H9 (cell line): Measurements from ENCODE around the gene TNMD. TPM values are rescaled to one million over a fixed set of nuclear protein-coding genes. Genes with fewer than 3 reads are reported as not detected.

Experiments used
- DNase-seq: peaks from one replicate; pipeline ENCODE4 v3.0.0-alpha.2; 2017
- H2AFZ ChIP-seq: one replicate; pipeline ENCODE4 v1.6.1; 2013; ENCODE audit warnings: mild to moderate bottlenecking, low read length, control low read depth, moderate library complexity
- H2AK5ac ChIP-seq: 2 replicates; pipeline ENCODE4 v1.6.1; 2013; ENCODE audit warnings: low read length, control low read depth, mixed read lengths; ENCODE audit not compliant: insufficient read length
- H2BK120ac ChIP-seq: one replicate; pipeline ENCODE4 v1.6.1; 2013; ENCODE audit warnings: low read depth, mild to moderate bottlenecking, low read length, control low read depth, inconsistent platforms; ENCODE audit not compliant: poor library complexity, severe bottlenecking
- H2BK12ac ChIP-seq: 2 replicates; pipeline ENCODE4 v1.6.1; 2013; ENCODE audit warnings: low read length, control low read depth, mixed read lengths, low read depth; ENCODE audit not compliant: insufficient read length
- H2BK15ac ChIP-seq: 2 replicates; pipeline ENCODE4 v1.6.1; 2013; ENCODE audit warnings: low read depth, low read length, control low read depth
- H2BK20ac ChIP-seq: one replicate; pipeline ENCODE4 v1.6.1; 2013; ENCODE audit warnings: low read depth, mild to moderate bottlenecking, low read length, control low read depth, inconsistent platforms; ENCODE audit not compliant: poor library complexity, severe bottlenecking
- H2BK5ac ChIP-seq: 2 replicates; pipeline ENCODE4 v1.6.1; 2013; ENCODE audit warnings: low read length, control low read depth, mixed read lengths; ENCODE audit not compliant: insufficient read length
- H3K14ac ChIP-seq: 2 replicates; pipeline ENCODE4 v1.6.1; 2013; ENCODE audit warnings: low read length, control low read depth; ENCODE audit not compliant: insufficient read depth
- H3K18ac ChIP-seq: 2 replicates; pipeline ENCODE4 v1.6.1; 2013; ENCODE audit warnings: low read depth, mild to moderate bottlenecking, mixed read lengths, low read length, control low read depth; ENCODE audit not compliant: insufficient read length
- H3K23ac ChIP-seq: 2 replicates; pipeline ENCODE4 v1.6.1; 2013; ENCODE audit warnings: low read length, control low read depth, mixed read lengths, low read depth; ENCODE audit not compliant: insufficient read length
- H3K23me2 ChIP-seq: 2 replicates; pipeline ENCODE4 v1.6.1; 2013; ENCODE audit warnings: low read depth, mild to moderate bottlenecking, mixed read lengths, low read length, control low read depth; ENCODE audit not compliant: insufficient read length, poor library complexity, severe bottlenecking
- H3K27ac ChIP-seq: 2 replicates; pipeline ENCODE4 v1.5.1; 2013; ENCODE audit warnings: low read length, control low read depth, mixed read lengths, low read depth; ENCODE audit not compliant: insufficient read length
- H3K27me3 ChIP-seq: 2 replicates; pipeline ENCODE4 v1.6.1; 2013; ENCODE audit warnings: low read length, control low read depth, inconsistent platforms; ENCODE audit not compliant: insufficient read depth
- H3K4ac ChIP-seq: 2 replicates; pipeline ENCODE4 v1.6.1; 2013; ENCODE audit warnings: low read depth, mild to moderate bottlenecking, control low read depth, inconsistent platforms, low read length, moderate library complexity
- H3K4me1 ChIP-seq: 2 replicates; pipeline ENCODE4 v1.6.1; 2013; ENCODE audit warnings: low read length, control low read depth, inconsistent platforms; ENCODE audit not compliant: insufficient read depth
- H3K4me2 ChIP-seq: 2 replicates; pipeline ENCODE4 v1.6.1; 2013; ENCODE audit warnings: low read length, control low read depth, mixed read lengths; ENCODE audit not compliant: insufficient read length, insufficient read depth
- H3K56ac ChIP-seq: 2 replicates; pipeline ENCODE4 v1.6.1; 2013; ENCODE audit warnings: low read depth, mild to moderate bottlenecking, mixed read lengths, low read length, control low read depth; ENCODE audit not compliant: insufficient read length
- H3K79me1 ChIP-seq: 2 replicates; pipeline ENCODE4 v1.6.1; 2013; ENCODE audit warnings: low read depth, mild to moderate bottlenecking, moderate library complexity, low read length, control low read depth, inconsistent platforms; ENCODE audit not compliant: insufficient read depth, poor library complexity, severe bottlenecking
- H3K79me2 ChIP-seq: 2 replicates; pipeline ENCODE4 v1.6.1; 2013; ENCODE audit warnings: low read length, control low read depth, inconsistent platforms; ENCODE audit not compliant: insufficient read depth
- H3K9ac ChIP-seq: 2 replicates; pipeline ENCODE4 v1.6.1; 2013; ENCODE audit warnings: low read length, control low read depth, mixed read lengths; ENCODE audit not compliant: insufficient read length; ENCODE audit errors: extremely low read depth
- H3K9me3 ChIP-seq: one replicate; pipeline ENCODE4 v1.6.1; 2013; ENCODE audit warnings: low read depth, low read length, inconsistent platforms; ENCODE audit not compliant: control insufficient read depth
- H3T11ph ChIP-seq: one replicate; pipeline ENCODE4 v1.6.1; 2013; ENCODE audit warnings: mild to moderate bottlenecking, low read length, control low read depth, inconsistent platforms
- H4K20me1 ChIP-seq: one replicate; pipeline ENCODE4 v1.6.1; 2013; ENCODE audit not compliant: control insufficient read depth, insufficient read length, insufficient read depth
- H4K5ac ChIP-seq: 2 replicates; pipeline ENCODE4 v1.6.1; 2013; ENCODE audit warnings: low read depth, mild to moderate bottlenecking, mixed read lengths, low read length, control low read depth; ENCODE audit not compliant: insufficient read length
- H4K8ac ChIP-seq: replicated peaks from 2 replicates; pipeline ENCODE4 v1.6.1; 2013; ENCODE audit warnings: low read length, control low read depth, mixed read lengths, low read depth; ENCODE audit not compliant: insufficient read length
- H4K91ac ChIP-seq: 2 replicates; pipeline ENCODE4 v1.6.1; 2013; ENCODE audit warnings: low read depth, mild to moderate bottlenecking, moderate library complexity, mixed read lengths, low read length, control low read depth; ENCODE audit not compliant: insufficient read length
- H3K27ac Mint-ChIP-seq, 3 experiments: 2 replicates in 2 of 3; 3 replicates in 1 of 3; pipeline ENCODE4 v1.8.0; 2020 to 2021; ENCODE audit warnings: mixed read lengths in 3 of 3, mild to moderate bottlenecking in 1 of 3, moderate library complexity in 1 of 3
- H3K27me3 Mint-ChIP-seq: 2 replicates; pipeline ENCODE4 v1.8.0; 2021; ENCODE audit warnings: low read depth, mild to moderate bottlenecking, moderate library complexity, mixed read lengths
- H3K36me3 Mint-ChIP-seq, 3 experiments: 2 replicates in 2 of 3; 3 replicates in 1 of 3; pipeline ENCODE4 v1.8.0; 2020 to 2021; ENCODE audit warnings: low read depth in 3 of 3, mixed read lengths in 3 of 3; ENCODE audit not compliant: insufficient read depth in 1 of 3
- H3K4me1 Mint-ChIP-seq, 2 experiments: 2 replicates each; pipeline ENCODE4 v1.8.0; 2020; ENCODE audit warnings: mixed read lengths in 2 of 2
- H3K4me3 Mint-ChIP-seq, 2 experiments: 2 replicates in 1 of 2; 3 replicates in 1 of 2; pipeline ENCODE4 v1.8.0; 2020 to 2021; ENCODE audit warnings: mild to moderate bottlenecking in 2 of 2, mixed read lengths in 2 of 2, moderate library complexity in 1 of 2
- H3K9me3 Mint-ChIP-seq, 2 experiments: 2 replicates in 1 of 2; 3 replicates in 1 of 2; pipeline ENCODE4 v1.8.0; 2020; ENCODE audit warnings: mild to moderate bottlenecking in 2 of 2, mixed read lengths in 2 of 2, moderate library complexity in 1 of 2
- CTCF ChIP-seq: fragments of 200-600 bp; sonication (generic); conservative IDR thresholded peaks from 3 replicates; pipeline ENCODE4 v1.8.0; 2021; ENCODE audit warnings: antibody characterized with exemption, mild to moderate bottlenecking
- WGBS: extraction: QIAGEN DNeasy Blood & Tissue Kit; methylation state at CpG from one replicate; pipeline ENCODE4 v1.1.7; 2013; ENCODE audit warnings: missing lambda C conversion rate, low lambda C conversion rate, mixed read lengths; ENCODE audit not compliant: insufficient read length; ENCODE audit errors: extremely low coverage; 5-methylcytosine and 5-hydroxymethylcytosine counted together
- total RNA-seq: library from RNA; stranded (reverse); gene quantifications from 2 replicates; pipeline ENCODE4 v1.2.1, GENCODE V29; 2021

The TNMD gene
- total RNA-seq, 1 experiment from 2014 or later = 1.7 TPM

GRCh38 chrX:100647095-100647494, 62.4 kb downstream of the TNMD start:
- WGBS = no CpG with 5 or more reads among the region's 1 CpG
- Histone ChIP-seq H3K23ac (no peak overlapping the region), H3K23me2 (no peaks in the 10 kb centered on the region), H2BK20ac (no peak overlapping the region), H3K79me1 (no peaks in the 10 kb centered on the region), H3T11ph (no peak overlapping the region), H2BK12ac (no peak overlapping the region), H3K9me3 (peaks cover 4% of the 10 kb centered on the region), H4K20me1 (no peaks in the 10 kb centered on the region), H3K4me2 (no peak overlapping the region), H3K27ac (no peak overlapping the region), H2AK5ac (no peak overlapping the region), H3K27me3 (no peaks in the 10 kb centered on the region), H4K8ac (no peak overlapping the region), H3K14ac (no peak overlapping the region), H3K18ac (no peak overlapping the region), H4K91ac (no peak overlapping the region), H2BK120ac (no peak overlapping the region), H3K9ac (no peak overlapping the region), H2AFZ (no peak overlapping the region), H2BK5ac (no peak overlapping the region), H3K56ac (no peak overlapping the region), H3K4me1 (peaks cover 3% of the 10 kb centered on the region; the same call in 1 of the 2 replicates), H3K4ac (no peak overlapping the region), H4K5ac (no peak overlapping the region), H2BK15ac (no peak overlapping the region), H3K79me2 (no peaks in the 10 kb centered on the region)
- H3K27ac Mint-ChIP-seq = peak overlapping the region in 1 of 3 experiments; percentile 59; a peak in 1 of 7 replicates
- peaks cover 15 to 26% of the 10 kb centered on the region in 2 experiments for H3K4me1 Mint-ChIP-seq
- peaks cover 0 to 66% of the 10 kb centered on the region in 2 experiments; a peak in 4 of 5 replicates for H3K9me3 Mint-ChIP-seq
- DNase-seq = no peak
- no peak for TF ChIP-seq CTCF
- no peak overlapping the region for H3K4me3 Mint-ChIP-seq
- H3K36me3 Mint-ChIP-seq = no peaks in the 10 kb centered on the region; a peak in 3 of 7 replicates
- H3K27me3 Mint-ChIP-seq = peaks cover 9% of the 10 kb centered on the region
